Tibial nerve (tissue), 3 donors: ENCODE measurements around the gene BARD1.

ENCODE experiments used
- CTCF ChIP-seq, 5 experiments: fragments of 200-600 bp in 3 of 5; fragments of 450-650 bp in 2 of 5; sonication (generic) in 3 of 5; IDR thresholded peaks; one replicate each; pipeline ENCODE4 v1.5.1; 2016 to 2019; ENCODE audit warnings: antibody characterized with exemption in 5 of 5, mild to moderate bottlenecking in 3 of 5, moderate library complexity in 2 of 5
- POLR2A ChIP-seq, 2 donors: fragments of 450-650 bp; IDR thresholded peaks; one replicate each; pipeline ENCODE4 v1.6.1; 2017; ENCODE audit warnings: antibody characterized with exemption in 2 of 2, mild to moderate bottlenecking in 2 of 2, moderate library complexity in 2 of 2

- TF ChIP-seq POLR2A (IDR thresholded peaks at IDR 0.05) (no peak), CTCF (IDR thresholded peaks at IDR 0.05) (no peak)
Measured at GRCh38 chr2:214843823-214844222, 34.3 kb upstream of the BARD1 start.
